Activated CD8-positive, alpha-beta memory T cell treated with anti-CD3 and anti-CD28 coated beads, Interleukin-2, amount 50 U/mL, for 1 hour (primary cell): Measurements from ENCODE around the gene HDAC11.
"Not testable (repeated sequence)": the region's sequence is repeated elsewhere in the genome, so short reads cannot be mapped to it uniquely, and the experiment has no call there.

Experiments
- DNase-seq: peaks from one replicate; pipeline ENCODE4 v3.0.0-alpha.2; 2020; ENCODE audit errors: extremely low read depth

HDAC11 gene, protein sequence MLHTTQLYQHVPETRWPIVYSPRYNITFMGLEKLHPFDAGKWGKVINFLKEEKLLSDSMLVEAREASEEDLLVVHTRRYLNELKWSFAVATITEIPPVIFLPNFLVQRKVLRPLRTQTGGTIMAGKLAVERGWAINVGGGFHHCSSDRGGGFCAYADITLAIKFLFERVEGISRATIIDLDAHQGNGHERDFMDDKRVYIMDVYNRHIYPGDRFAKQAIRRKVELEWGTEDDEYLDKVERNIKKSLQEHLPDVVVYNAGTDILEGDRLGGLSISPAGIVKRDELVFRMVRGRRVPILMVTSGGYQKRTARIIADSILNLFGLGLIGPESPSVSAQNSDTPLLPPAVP

GRCh38 chr3:13479582-13480339 lies at the start of gene HDAC11:
HDAC11 (plus strand) TSS chr3:13480306; CDS start chr3:13480348, 42 bp downstream.
- peak; percentile 91 for DNase-seq

GRCh38 chr3:13430411-13430875 lies 49.7 kb upstream of the HDAC11 start:
- not testable (repeated sequence) for DNase-seq

DNA sequence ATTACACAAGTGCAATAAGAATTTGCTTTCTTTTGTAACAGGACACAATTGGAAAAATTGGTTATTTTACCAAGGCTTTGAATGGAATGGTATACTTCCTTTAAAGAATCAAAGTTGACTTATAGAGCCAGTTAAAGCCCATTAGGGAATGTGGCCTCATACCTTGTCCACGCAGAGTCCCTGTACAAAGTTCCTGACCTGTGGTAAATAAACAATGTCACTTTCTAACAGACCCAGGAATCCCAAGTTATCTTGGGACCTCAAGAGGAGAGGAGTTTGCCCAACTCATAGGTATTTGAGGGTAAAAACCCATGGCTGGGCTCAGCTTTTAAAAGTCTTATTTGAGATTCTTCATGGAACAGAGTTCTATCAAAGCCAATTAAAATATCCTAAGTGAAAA lies 48.0 kb upstream of the HDAC11 start:
- no peak for DNase-seq

- DNase-seq = no peak
Measured at GRCh38 chr3:13433912-13434311, 46.2 kb upstream of the HDAC11 start.

DNA sequence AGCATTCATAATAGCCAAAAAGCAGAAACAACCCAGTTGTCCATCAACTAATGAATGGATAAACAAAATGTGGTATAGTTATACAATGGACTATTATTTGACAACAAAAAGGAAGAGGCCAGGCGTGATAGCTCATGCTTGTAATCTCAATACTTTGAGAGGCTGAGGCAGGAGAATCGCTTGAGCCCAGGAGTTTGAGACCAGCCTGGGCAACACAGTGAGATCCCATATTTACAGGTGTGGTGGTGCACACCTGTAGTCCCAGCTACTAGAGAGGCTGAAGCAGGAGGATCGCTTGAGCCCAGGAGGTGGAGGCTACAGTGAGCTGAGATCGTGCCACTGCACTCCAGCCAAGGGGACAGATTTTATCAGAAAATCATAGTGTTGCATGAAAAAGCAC lies 43.9 kb upstream of the HDAC11 start:
- not testable (repeated sequence) for DNase-seq

DNA sequence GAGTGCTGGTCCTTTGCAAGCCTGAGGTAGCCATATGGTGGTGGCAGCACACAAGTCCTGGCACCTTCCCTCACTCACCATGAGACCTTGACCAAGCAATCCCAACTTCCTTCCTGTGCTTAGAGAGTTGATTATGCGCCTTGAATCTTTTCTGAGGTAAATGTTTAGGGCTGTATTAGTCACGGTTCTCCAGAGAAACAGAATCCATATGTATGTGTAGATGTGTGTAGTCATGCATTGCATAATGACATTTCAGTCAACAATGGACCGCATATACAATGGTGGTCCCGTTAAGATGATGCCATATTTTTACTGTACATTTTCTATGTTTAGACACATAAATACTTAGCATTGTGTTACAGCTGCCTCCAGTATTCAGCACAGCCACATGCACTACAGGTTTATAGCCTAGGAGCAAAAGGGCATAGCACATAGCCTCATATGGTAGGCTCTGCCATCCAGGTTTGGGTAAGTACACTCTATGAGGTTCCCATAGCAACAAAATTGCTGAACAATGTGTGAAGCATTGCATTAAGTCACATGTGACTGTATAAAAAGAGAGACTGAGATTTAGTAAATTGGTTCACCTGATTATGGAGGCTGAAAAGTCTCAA lies 39.8 kb upstream of the HDAC11 start:
- no peak for DNase-seq

DNA sequence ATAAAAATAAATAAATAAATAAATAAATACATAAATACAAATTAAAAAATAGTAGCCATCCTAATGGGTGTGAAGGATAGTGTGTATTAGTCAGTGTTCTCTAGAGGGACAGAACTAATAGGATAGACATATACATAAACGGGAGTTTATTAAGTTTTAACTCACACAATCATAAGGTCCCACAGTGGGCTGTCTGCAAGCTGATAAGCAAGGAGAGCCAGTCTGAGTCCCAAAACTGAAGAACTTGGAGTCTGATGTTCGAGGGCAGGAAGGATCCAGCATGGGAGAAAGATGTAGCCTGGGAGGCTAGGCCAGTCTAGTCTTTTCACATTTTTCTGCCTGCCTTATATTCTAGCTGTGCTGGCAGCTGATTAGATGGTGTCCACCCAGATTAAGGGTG lies 37.2 kb upstream of the HDAC11 start:
- not testable (repeated sequence) for DNase-seq

- DNase-seq = no peak
Measured at GRCh38 chr3:13451301-13451673, 28.8 kb upstream of the HDAC11 start.

DNA sequence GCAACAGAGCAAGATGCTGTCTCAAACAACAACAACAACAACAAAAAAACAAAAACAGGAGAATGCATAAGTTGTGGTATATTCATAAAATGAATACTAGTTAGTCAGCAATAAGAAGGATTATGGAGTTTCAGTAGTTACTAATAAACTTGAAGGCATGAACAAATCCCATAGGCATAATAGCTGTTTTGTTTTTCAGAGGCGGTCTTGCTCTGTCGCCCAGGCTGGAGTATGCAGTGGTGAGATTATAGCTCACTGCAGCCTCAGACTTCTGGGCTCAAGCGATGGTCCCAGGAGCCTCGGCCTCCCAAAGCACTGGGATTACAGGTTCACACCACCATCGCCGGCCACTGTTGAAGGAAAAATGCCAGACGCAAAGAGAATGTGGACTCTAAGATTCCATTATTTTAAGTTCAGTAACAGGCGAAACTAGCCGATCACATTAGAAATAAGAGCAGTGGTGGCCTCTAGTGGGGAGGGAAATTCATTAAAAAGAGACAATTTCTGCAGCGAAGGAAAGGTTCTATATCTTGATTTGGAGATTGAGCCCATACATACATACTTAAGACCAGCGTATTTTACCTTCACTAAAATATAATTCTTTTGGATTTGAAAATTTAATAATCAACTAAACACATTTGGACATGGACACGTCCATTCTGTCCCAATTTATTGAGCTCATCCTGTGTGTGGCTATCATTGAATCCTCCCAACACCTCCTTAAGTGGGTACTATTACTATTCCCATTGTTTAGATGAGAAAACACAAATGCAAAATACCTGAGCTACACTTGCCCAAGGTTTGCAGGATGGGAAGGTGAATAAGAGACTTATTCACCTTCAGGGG lies 27.4 kb upstream of the HDAC11 start:
- no peak for DNase-seq

DNA sequence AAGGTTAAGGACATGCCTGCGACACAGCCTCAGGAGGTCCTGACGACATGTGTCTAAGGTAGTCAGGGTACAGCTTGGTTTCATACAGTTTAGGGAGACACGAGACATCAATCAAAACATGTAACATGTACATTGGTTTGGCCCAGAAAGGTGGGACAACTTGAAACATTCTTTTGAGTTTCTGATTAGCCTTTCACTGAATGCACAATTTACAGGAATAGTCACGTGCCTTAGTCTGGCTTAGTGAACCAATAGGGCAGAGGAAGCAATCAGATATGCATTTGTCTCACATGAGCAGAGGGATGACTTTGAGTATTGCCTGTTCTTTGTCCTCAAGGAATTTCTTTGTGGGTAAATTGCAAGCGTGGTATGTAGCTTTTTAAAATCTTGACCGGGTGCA lies 24.5 kb upstream of the HDAC11 start:
- DNase-seq = no peak

- no peak for DNase-seq
Measured at GRCh38 chr3:13457593-13457992, 22.5 kb upstream of the HDAC11 start.

DNA sequence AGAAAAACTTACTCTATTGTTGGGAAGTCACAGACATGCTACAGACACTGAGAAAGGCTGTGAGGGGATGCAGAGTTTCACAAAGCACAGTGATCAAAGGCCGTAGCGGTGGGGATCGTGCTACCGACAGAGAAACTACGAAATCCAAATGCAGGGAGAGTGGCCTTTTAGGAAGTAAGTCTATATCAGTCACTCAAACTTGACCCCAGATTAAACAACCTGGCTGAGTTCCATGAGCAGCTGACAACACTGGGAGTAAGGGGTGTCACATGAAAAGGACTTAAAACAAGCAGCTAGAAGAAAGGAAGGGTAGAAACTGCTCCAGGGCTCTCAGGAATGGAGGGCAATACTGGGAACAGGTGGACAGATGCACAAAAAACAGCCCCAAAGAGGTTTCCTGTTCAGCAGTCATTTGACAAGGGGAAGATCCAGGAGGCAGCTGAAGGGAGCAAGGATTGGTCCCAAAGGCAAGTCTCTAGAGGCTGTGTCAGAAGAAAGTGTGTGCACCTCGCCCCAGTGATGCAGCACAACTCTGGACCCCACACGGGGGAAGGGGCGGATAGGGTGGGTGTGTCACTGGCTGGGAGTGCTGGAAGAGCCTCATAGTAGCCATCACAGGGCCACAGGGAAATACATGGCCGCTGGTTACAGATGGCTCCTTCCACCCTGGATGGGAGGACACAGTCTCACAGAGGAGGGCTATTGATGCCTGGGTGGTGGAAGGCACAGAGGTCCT lies 20.3 kb upstream of the HDAC11 start:
- no peak for DNase-seq

GRCh38 chr3:13460341-13460736 lies 19.8 kb upstream of the HDAC11 start:
- DNase-seq = no peak

GRCh38 chr3:13461169-13462124 lies 18.7 kb upstream of the HDAC11 start:
- DNase-seq = peak; percentile 37

GRCh38 chr3:13462125-13462629 lies 17.9 kb upstream of the HDAC11 start:
- no peak for DNase-seq

DNA sequence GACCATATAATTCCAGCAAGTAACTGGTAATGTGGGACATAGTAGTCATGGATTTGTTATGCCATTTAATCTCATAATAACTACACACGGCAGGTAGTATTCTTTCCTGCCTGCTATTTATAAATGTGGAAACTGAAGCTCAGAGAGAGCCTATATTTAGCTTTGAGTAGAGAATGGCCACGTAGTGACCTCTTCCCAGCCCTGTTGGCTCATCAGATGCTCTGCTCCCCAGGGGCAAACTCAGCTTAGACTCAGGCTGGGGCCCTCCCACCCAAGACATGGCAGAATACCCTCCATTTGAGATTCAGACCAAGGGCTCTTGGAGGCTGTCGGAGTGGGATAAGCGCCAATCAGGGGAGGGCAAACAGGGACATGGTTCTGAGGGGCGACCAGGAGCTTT lies 17.3 kb upstream of the HDAC11 start:
- no peak for DNase-seq

GRCh38 chr3:13463618-13464400 lies 16.3 kb upstream of the HDAC11 start:
- no peak for DNase-seq

- DNase-seq = no peak
Measured at GRCh38 chr3:13465236-13465873, 14.8 kb upstream of the HDAC11 start.
